ENCODE results near the gene MRPL9.

The MRPL9 gene

DNA sequence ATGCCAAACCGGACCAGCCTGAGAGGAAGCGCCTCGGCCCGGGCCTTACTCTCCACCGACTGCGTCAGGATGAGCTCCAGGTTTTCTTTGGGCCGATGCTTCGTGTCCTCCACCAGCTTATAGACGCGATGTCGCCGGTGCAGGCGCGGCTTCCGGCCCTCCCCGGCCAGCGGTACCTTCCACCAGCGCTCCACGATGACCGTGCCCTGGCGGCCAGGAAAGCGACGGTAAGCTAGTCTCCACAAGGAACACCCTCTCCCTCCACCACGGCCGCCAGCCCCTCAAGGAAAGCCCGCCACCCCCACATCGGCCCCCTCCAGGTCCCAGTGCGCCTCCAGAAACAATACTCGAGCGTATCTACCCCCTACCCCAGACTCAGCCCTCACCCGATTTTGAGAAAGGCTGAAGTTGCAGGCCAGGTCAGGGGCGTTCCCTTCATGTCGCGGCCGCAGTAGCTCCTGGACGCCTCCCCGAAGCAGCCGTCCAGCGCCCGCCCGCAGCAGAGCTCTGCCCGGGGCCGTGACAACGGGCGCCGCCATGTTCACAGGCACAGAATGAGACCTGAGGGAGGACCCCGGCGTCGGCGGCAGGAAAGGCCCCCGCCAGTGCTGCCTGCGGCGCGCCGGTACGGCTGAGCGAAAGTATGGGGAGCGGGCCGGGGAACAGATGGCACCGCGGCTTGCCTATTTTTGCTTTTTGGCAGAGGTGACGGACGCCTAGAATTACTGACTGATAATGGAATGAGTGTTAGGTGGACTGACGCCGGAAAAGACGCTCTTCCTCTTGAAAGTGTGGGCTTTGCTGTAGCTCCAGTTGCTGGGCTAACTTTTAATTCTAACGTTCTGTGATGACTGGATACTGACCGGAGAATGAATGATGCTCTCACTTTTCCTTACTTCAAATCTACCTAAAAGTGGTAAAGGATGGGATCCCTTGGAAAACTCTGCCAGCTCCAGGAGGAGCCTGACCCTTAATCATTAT, at the start of gene MRPL9:
Gene MRPL9 (minus strand): TSS at position 556 of the 981 bp plus-strand sequence. CDS start 17 bp downstream, at position 539.
- in situ Hi-C loops (cut with MboI; ENCODE audit: low sequenced_read_pairs) = no loop called here

DNA sequence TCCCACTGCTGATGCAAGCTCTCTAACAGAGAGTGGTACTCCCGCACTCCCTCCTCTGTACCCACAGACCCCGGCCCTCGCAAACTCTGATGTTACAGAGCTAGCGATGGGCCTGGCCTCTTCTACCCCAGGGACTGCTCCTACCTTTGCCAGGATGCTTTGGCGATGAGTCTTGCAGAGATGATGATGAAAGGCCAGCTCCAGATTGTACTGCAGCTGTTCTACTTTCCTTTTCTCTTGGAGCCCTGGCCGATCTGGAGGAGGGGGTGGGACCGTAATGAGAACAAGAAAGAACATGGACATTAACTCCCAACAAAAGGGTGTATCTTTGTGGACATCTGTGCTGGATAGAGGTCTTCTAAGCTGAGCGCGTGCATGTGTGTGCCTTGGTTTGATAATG, 47.9 kb upstream of the MRPL9 start:
- in situ Hi-C loops (cut with MboI; ENCODE audit: low sequenced_read_pairs) = no loop called here

DNA sequence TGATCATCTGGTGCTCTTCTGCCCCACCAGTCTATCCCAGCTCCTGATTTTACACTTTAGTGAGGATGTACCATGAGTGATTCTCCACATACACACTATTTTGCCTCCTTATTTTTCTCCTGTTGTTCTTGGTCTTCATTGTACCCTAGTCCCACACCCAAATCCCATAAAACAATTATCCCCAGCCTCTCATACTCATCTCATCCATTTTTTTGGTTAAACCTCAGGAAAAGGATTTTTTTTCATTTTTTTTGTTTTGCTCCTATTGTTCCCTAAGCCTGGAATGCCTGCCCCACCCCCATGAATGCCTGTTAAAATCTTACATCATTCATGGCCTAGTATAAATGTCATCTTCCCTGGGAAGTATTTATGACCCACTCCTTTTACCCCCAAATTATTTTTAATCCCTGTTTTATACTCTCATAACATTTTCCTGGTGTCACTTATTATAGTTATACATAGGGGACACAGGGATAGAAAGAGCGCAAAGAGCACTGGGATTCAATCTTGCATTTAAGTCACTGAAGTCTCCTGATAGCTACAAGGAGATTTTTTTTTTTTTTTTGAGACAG, 46.8 kb upstream of the MRPL9 start:
- in situ Hi-C loops (cut with MboI; ENCODE audit: low sequenced_read_pairs) = no loop called here

DNA sequence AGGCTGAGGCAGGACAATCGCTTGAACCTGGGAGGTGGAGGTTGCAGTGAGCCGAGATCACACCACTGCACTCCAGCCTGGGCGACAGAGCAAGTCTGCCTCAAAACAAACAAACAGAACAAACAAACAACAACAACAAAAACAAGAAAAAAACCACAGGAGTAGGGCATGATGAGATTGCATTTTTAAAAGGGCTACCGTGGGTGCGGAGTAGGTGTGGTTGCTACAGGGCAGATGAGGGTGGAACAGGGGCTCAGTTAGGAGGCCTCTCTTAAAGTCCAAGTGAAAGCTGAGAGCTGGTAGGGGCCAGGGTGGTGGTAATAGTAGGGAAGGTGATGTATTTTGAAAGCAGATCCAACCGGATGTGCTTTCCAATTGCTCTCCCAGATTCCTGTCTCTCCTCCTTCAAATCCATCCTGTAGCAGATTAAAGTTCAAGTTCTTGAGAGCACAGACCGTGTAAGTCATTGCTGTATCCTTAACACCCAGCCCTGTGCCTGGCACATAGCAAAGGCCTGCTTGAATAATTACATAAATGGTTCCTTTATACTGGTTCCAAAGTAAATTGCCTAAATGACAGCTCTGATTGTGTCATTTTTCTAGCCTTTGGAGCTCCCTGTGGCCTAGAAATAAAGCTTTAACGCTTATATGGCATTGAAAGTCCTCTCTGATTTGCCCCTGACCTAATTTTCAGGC, 46.1 kb upstream of the MRPL9 start:
- in situ Hi-C loops (cut with MboI; ENCODE audit: low sequenced_read_pairs) = no loop called here

DNA sequence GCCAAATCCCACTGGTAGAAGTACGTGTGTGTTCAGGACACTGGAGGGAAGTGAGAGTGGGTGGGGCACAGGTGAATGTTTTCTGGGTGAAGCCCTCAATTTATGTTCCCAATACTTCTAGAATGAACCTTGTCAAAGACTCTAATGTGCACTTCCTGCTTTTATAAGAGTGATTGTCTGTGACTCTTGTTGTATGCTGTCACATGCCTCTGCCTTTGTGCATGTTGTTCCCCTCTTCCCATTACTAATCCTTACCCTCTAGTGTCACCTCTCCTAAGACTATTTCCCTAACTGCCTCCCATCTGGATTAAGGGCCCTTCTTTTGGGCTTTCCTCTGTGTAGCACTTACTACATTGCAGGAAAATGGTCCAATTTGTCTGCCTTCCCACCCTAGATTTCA, 44.5 kb upstream of the MRPL9 start:
- in situ Hi-C loops (cut with MboI; ENCODE audit: low sequenced_read_pairs) = no loop called here

DNA sequence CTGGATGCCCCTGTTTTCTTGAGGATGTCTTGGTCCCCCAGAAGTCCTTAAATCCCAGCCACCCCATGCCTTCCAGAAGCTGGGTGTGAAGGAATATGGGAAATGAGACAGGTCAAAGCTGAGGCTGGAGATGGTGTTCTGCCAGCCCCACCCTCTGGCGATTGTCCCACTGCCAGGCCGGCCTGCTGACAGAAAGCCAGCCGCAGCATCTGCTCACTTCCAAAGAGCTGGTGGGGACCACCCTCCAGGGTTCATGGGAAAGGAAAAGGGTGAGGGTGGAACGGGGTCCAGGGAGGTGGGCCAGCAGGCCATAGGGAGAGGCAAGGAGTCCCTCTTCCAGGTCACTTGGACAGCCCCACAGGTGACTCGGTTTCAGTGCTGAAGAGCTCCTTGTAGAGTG, 43.8 kb upstream of the MRPL9 start:
- in situ Hi-C loops (cut with MboI; ENCODE audit: low sequenced_read_pairs) = no loop called here

DNA sequence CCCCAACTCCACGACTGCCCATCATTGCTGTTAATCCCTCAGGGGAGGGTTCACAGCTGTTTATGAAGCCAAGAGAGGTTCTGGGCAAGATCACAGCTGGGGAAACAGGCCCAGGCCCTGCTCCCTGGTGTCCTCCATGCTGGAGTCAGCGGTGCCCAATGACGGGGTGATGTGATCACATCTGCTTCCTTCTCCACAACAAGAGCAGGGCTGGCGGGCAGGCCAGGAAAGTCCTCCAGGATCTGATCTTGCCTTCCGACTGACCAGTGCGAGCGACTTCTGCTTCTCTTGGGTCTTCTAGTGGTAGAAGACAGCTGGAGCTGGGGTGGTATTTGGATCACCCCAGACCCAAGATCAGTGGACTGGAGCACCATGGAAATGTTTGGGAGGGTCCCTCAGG, 42.9 kb upstream of the MRPL9 start:
- in situ Hi-C loops (cut with MboI; ENCODE audit: low sequenced_read_pairs) = no loop called here

DNA sequence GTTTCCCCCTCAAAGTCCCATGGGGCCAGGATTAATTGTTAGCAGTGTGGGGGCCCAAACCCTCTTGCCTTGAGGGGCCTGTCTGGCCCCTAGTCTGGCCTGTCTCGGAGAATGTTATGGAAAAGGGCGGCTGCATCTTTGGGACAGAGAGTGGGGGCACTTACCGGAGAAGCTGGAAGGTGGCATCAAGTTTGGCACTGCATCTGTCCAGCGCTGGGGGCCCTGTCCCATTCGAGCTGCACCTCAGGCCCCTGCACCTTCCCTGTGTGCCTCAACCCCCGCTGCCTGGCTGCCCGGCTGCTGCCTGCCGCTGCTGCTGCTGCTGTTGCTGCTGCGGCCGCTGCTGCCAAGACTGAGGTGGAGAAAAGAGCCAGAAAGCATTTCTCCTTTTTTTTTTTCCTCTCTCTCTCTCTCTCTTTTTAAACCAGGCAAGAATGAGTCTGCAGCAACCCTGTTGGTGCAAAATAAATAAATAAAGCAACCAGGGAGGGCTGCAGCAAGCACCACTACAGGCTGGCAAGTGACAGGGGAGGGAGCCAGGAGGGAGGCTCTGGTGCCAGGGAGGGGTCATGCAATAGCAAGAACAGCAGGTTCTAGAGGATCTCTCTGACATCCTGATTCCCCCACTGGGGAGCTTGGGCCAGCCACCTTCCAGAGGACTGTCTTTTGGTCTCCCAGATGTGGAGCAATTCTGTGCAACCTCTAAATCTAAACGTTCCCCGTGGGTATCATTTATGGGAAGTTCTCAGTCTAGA, 41.9 kb upstream of the MRPL9 start, which contains the start of gene LINGO4:
Gene LINGO4 (minus strand): TSS at position 354 of the 755 bp plus-strand sequence. CDS start 2,715 bp downstream, outside the sequence.
- in situ Hi-C loops (cut with MboI; ENCODE audit: low sequenced_read_pairs) = no loop called here

DNA sequence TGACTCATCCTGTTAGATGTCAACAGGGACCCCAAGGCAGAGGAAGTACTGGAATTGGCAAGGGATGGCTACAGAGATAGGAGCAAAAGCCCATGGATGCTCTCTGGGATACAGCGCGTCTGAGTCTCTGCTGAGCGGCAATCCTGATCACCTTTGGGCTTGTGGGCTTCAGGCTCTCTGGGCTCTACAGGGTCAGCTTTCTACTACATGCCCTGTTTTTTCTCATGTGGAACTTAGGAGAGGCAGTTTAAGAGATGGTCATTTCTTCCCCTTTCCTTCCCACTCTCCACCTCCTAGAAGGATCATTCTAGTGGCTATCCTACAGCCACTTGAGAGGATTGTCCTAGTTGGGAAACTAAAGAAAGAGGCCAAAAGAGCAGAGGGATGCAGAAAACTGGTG, 40.6 kb upstream of the MRPL9 start:
- in situ Hi-C loops (cut with MboI; ENCODE audit: low sequenced_read_pairs) = no loop called here

DNA sequence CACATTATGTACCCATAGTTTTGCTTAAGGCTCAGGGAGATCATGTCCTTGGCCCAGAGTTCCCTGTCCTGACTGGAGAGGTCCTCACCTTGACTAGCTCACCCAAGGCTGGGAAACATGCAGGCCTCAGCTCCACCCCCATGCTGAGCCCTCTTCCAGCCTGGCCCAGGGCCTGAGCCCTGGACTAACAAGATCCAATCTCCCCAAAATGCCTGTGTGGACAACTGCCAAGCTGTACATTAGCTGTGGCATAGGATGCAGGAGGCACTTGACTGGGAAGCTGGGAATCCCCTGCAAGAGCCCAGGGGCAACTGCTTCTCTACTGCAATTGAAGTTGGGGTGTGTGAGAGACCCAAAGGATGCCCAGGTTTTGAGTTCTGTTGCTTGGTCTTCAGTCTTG, 39.9 kb upstream of the MRPL9 start:
- in situ Hi-C loops (cut with MboI; ENCODE audit: low sequenced_read_pairs) = no loop called here

DNA sequence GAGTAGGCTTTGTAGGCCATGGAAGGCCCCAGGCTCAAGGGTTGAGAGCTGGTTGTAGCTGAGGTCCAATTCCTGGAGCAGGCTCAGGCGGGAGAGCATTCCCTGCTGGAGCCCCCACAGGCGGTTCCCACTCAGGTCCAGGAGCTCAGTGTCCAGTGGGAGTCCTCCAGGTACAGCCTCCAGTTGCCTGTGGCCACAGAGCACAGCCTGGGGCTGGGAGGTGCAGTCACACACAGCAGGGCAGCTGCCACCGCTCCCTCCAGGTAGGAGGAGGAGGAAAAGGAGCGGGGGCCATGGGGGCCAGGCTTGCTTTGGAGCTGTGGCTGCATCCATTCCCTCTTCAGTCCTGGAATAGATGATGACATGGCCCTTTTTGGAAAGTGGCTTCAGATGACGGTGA, 39.1 kb upstream of the MRPL9 start:
- in situ Hi-C loops (cut with MboI; ENCODE audit: low sequenced_read_pairs) = no loop called here

DNA sequence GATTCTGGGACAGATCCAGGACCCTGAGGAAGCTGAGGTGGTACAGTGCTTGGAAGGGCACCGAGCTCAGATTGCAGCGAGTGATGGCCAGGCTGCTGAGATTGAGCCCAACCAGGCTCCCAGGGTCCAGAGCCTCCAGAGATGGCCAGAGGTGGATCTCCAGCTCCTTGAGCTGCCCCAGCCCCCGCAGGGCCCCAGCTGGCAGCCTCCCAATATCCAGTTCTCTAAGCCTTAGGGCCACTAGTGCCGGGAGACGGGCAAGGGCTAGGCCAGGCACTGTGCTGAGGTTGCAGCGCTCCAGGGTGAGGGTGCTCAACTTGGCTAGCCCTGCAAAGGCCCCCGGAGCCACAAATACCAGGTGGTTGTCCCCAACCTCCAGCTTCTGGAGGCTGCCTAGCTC, 38.5 kb upstream of the MRPL9 start:
- in situ Hi-C loops (cut with MboI; ENCODE audit: low sequenced_read_pairs) = no loop called here

DNA sequence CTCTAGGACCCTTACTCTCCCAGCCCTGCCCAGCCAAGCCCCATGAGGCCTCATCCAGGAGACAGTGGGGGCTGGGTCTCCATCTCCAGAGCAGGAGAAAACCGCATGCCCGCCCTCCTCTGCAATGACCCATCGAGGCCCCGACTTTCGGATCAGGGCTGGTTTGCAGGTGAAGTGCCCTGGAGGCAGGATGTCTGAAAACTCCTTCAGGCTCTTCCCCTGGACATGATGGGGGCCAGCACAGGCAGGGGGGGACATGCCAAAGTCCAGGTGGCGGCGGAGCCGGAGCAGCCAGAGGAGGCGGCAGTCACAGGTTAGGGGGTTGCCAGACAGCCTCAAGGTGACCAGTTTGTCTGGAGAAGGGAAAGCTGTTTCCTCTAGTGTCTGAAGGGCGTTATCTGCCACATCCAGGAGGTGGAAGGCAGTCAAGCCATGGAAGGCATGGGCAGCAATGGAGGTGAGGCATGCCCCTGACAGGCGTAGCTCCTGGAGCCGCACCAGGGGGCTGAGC, 38.1 kb upstream of the MRPL9 start:
- in situ Hi-C loops (cut with MboI; ENCODE audit: low sequenced_read_pairs) = no loop called here

DNA sequence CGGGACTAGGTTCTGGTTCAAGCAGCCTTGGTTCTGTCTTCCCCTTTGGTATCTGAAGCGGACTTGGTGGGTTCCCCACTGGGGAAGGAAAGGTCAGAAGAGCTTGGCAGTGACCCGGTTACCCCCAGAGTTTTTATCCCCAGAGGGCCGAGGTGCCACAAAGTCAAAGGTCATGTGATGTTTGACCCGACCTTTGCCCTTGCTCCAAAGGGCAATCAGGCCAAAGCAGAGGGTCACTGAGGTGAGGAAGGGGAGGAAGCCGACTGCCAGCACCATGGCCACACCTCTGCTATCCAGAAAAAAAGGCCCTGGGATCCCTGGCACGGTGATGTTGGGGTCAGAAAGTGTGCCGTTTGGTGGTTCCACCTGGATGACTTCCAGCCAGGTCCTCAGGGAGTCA, 37.5 kb upstream of the MRPL9 start:
- in situ Hi-C loops (cut with MboI; ENCODE audit: low sequenced_read_pairs) = no loop called here

DNA sequence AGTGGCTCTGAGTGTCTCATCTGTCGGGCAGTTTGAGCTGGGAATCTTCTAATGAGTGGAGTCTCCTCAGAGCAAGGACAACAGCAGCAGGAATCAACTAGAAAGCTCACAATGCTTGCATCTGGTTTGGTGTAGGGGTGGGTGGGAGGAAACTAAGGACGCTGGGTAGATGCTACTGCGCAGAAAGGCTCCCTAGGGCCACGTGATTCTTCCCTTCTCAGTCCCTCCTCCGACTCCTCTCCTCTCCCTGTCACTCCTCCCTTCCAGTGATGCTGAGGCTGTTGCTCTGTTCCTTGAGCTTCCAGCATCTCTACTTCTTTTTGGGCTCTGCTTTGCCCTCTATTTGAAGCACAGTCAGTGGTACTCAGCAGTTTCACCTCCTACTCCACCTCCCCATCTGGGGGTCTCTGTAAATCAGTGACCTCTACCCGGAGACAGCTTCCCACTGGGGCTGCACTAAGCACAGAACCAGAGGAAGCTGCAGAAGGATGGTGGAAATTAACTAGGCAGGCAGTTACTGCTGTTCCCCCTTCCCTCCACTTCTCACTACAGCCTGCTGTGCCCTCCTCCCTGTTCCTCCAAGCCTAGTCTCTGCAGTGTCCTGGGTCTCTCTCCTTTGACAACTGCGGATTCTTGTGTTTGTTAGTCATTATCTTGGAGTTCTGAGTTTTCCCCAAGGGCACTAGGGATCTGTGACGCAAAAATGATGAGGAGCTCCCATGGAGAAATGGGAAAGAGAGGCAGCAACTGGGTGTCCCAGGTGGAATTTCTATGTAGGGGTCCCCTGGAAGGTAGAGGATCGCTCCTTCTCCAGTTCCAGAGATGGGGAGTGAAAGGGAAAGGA, 36.1 kb upstream of the MRPL9 start:
- in situ Hi-C loops (cut with MboI; ENCODE audit: low sequenced_read_pairs) = no loop called here

DNA sequence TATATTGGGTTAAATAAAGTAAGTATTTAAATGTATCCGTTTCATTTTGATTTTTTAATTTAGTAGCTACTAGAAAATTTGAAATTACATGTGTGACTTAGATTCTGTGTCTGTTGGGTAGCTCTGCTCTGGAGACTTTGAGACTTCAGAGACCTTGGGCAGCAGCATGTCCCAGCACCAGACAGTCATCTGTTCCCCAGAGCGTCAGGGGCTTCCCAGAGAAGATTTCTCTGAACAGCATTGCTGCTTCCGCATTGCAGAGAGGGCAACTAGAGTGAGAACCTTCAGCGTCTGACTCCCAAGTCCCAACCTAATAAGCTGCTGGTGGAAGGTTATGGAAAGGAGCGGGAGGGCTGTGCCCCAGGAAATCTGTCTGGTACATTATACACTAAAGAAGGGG, 35.3 kb upstream of the MRPL9 start:
- in situ Hi-C loops (cut with MboI; ENCODE audit: low sequenced_read_pairs) = no loop called here

DNA sequence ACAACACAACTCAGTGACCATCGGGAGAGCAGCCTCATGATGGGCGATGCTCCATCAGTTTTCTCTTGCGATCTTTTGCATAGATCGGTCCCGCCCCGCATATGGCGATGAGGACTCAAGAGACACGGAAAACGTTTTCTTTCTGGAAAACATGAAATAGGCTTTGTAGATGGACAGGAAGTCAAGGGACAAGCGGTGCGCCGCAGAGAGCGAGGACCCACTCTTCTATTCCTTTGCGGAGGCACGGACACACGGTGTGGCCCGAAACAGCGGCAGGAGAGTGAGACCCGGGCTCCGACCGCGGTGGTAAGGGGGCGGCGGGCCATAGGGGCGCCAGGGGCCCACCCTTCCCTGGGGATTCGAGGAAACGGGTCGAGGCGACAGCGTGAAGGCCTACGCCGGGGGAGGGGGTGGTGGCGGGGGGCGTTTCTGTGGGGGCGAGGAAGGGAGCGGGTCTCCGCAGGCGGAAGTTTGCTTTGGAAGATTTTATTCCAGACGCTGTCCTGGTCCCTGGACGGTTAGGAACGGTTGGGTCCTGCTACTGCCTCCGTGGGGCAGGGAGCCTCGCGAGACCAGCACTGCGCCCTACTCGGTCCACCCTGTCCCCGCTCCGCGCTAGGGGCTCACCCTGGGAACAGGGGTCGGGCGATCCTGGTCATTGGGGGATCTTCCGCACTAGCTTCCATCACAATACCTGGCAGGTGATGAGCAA, 27.8 kb upstream of the MRPL9 start:
- in situ Hi-C loops (cut with MboI; ENCODE audit: low sequenced_read_pairs) = no loop called here

DNA sequence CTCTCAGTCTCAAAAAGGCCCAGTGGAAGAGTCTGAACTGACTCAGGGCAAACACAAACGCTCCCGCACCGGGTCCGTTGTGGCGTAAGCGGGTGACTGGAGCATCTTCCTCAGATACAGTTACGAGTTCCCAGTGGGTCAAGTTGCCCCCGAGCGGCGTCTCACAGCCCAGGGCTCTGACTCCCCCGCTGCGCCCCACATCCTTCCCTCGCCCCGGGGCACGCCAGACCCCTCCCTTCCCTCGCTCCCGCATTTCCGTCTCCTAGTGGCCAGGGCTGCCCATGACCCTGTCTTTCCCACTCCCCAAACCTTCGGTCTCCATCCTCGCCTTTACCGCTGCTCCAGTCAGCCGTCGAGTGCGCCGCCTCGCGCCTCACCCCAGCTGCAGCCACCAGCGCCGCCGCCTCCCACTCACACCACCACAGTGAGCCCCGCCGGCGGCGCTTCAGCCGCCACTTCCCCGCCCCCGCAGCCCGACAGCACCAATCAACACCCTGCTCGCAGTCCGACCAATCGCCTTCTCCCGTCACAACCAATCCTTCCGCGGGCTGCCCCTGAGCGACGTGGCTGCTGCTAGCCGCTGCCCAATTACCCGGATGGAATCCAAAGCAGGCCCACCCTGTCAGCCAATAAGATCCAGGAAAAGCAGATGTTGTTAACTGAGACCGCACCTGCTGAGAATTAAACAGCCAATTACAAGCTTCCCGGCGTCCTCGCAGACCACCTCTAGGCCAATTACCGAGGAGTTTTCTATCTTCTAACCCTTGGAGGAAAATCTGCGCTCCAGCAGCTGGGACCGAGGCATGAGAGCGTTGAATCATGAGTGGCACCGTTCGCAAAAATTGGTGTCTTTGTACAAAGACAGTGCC, 27.0 kb upstream of the MRPL9 start, which contains the start of gene TDRKH:
Gene TDRKH (minus strand): TSS at position 430 of the 869 bp plus-strand sequence. CDS start 7,478 bp downstream, outside the sequence.
- in situ Hi-C loops (cut with MboI; ENCODE audit: low sequenced_read_pairs) = no loop called here
